HCT116 (cell line): ENCODE measurements around the gene GPR180. TPM values are rescaled to one million over a fixed set of nuclear protein-coding genes. Genes with fewer than 3 reads are reported as not detected.

Source experiments
- ATAC-seq: fragments of 200-7000 bp; cut with Tn5 transposase; 2 replicates; pipeline ENCODE4 v1.9.1; 2020; ENCODE audit warnings: mild to moderate bottlenecking, moderate library complexity
- BruUV-seq: library from RNA; stranded (reverse); fragments of 400-500 nt; replicated peaks from 2 replicates; lab custom pipeline; 2021; lab: Mats Ljungman, UMichigan
- CTCF ChIA-PET: fragments of 300-600 bp; sonication (Branson Sonifier 250); formaldehyde crosslinking; loops from one replicate; lab custom pipeline; 2021; ENCODE audit warnings: antibody characterized with exemption; lab: Charles Lee
- POLR2A ChIA-PET: fragments of 300-600, 350-600 bp; sonication (Branson Sonifier 250); formaldehyde crosslinking; loops from one replicate; lab custom pipeline; 2021; ENCODE audit warnings: antibody characterized with exemption; lab: Charles Lee
- RAD21 ChIA-PET, 2 experiments: fragments of 300-600 bp; sonication (Branson Sonifier 250); formaldehyde crosslinking; loops; one replicate each; lab custom pipeline; 2023; ENCODE audit warnings: low total read pairs in 2 of 2; ENCODE audit not compliant: uncharacterized antibody in 2 of 2, unreplicated experiment in 2 of 2, low non-redundant PET in 1 of 2; lab: Charles Lee
- DNase-seq: peaks from one replicate; pipeline ENCODE4 v3.0.0-alpha.2; 2010; ENCODE audit warnings: low read depth, low spot score
- H2AFZ ChIP-seq: fragments of 200-600 bp; shearing (Covaris generic), sonication (generic); 2 replicates; pipeline ENCODE4 v1.6.1; 2017; ENCODE audit warnings: low read depth, mixed run types, mixed read lengths, antibody characterized with exemption, low read length; ENCODE audit not compliant: poor library complexity, severe bottlenecking
- H3K27ac ChIP-seq: 2 replicates; pipeline ENCODE4 v1.5.1; 2012; ENCODE audit warnings: low read depth, low read length
- H3K27me3 ChIP-seq: fragments of 200-600 bp; sonication (generic); 2 replicates; pipeline ENCODE4 v1.6.1; 2016; ENCODE audit warnings: mixed run types, low read length, mixed read lengths; ENCODE audit not compliant: insufficient read depth
- H3K36me3 ChIP-seq, 2 experiments: fragments of 200-500 bp in 1 of 2; fragments of 200-600 bp in 1 of 2; sonication (Bioruptor generic) in 1 of 2; sonication (generic) in 1 of 2; 2 replicates each; pipeline versions ENCODE4 v1.5.1 to v1.6.1; 2014 to 2016; ENCODE audit warnings: low read length in 2 of 2, inconsistent platforms in 1 of 2, mixed read lengths in 1 of 2, mixed run types in 1 of 2; ENCODE audit not compliant: insufficient read depth in 2 of 2, control insufficient read depth in 1 of 2
- H3K4me1 ChIP-seq, 2 experiments: fragments of 200-600 bp in 1 of 2; sonication (generic) in 1 of 2; 2 replicates each; pipeline versions ENCODE4 v1.5.1 to v1.6.1; 2012 to 2017; ENCODE audit warnings: low read length in 2 of 2, inconsistent platforms in 1 of 2, mild to moderate bottlenecking in 1 of 2, mixed read lengths in 1 of 2, mixed run types in 1 of 2, moderate library complexity in 1 of 2; ENCODE audit not compliant: insufficient read depth in 2 of 2, control insufficient read depth in 1 of 2
- H3K4me2 ChIP-seq: fragments of 200-600 bp; sonication (generic); 2 replicates; pipeline ENCODE4 v1.6.1; 2017; ENCODE audit warnings: mixed run types, low read length, mixed read lengths
- H3K4me3 ChIP-seq, 2 experiments: fragments of 200-600 bp in 1 of 2; sonication (generic) in 1 of 2; replicated peaks in 1 of 2; 2 replicates each; pipeline ENCODE4 v1.5.1; 2011 to 2016; ENCODE audit warnings: low read length in 2 of 2, control low read depth in 1 of 2, low read depth in 1 of 2, mild to moderate bottlenecking in 1 of 2, mixed read lengths in 1 of 2, mixed run types in 1 of 2
- H3K79me2 ChIP-seq: fragments of 200-600 bp; sonication (generic); 2 replicates; pipeline ENCODE4 v1.6.1; 2017; ENCODE audit warnings: mild to moderate bottlenecking, mixed run types, low read length, moderate library complexity, mixed read lengths; ENCODE audit not compliant: insufficient read depth
- H3K9ac ChIP-seq: fragments of 200-600 bp; sonication (generic); 2 replicates; pipeline ENCODE4 v1.6.1; 2016; ENCODE audit warnings: low read length, mixed read lengths
- H3K9me2 ChIP-seq: fragments of 200-600 bp; sonication (generic), shearing (Covaris generic); 2 replicates; pipeline ENCODE4 v1.6.1; 2017; ENCODE audit warnings: mixed run types, mild to moderate bottlenecking, moderate library complexity; ENCODE audit not compliant: insufficient read depth
- H3K9me3 ChIP-seq, 2 experiments: fragments of 200-500 bp in 1 of 2; fragments of 200-600 bp in 1 of 2; sonication (Bioruptor generic) in 1 of 2; sonication (generic) in 1 of 2; 2 replicates each; pipeline ENCODE4 v1.6.1; 2014 to 2017; ENCODE audit warnings: low read length in 2 of 2, mixed read lengths in 2 of 2, inconsistent platforms in 1 of 2, low read depth in 1 of 2, mild to moderate bottlenecking in 1 of 2, mixed run types in 1 of 2, moderate library complexity in 1 of 2; ENCODE audit not compliant: control insufficient read depth in 1 of 2, insufficient read depth in 1 of 2
- H4K20me1 ChIP-seq: fragments of 200-600 bp; sonication (generic), shearing (Covaris generic); 2 replicates; pipeline ENCODE4 v1.6.1; 2017; ENCODE audit warnings: mixed run types, mild to moderate bottlenecking, moderate library complexity; ENCODE audit not compliant: insufficient read depth
- ATF3 ChIP-seq: IDR thresholded peaks from 2 replicates; pipeline ENCODE4 v1.6.1; 2012
- CBX3 ChIP-seq: IDR thresholded peaks from 2 replicates; pipeline ENCODE4 v1.6.1; 2012; ENCODE audit warnings: low read depth
- EGR1 ChIP-seq: IDR thresholded peaks from 2 replicates; pipeline ENCODE4 v1.6.1; 2012; ENCODE audit warnings: low read depth
- EZH2phosphoT487 ChIP-seq: fragments of 200-600 bp; IDR thresholded peaks from 2 replicates; pipeline ENCODE4 v1.6.1; 2018; ENCODE audit warnings: antibody characterized with exemption, borderline replicate concordance
- POLR2A ChIP-seq: IDR thresholded peaks from 2 replicates; pipeline ENCODE4 v1.7.0; 2011; ENCODE audit warnings: borderline replicate concordance; ENCODE audit not compliant: insufficient read depth, insufficient read length; ENCODE audit errors: extremely low read depth
- SP1 ChIP-seq: IDR thresholded peaks from 2 replicates; pipeline ENCODE4 v1.6.1; 2012; ENCODE audit warnings: low read depth
- YY1 ChIP-seq: IDR thresholded peaks from 2 replicates; pipeline ENCODE4 v1.6.1; 2011; ENCODE audit warnings: low read length, low read depth, moderate library complexity, mild to moderate bottlenecking; ENCODE audit not compliant: insufficient replicate concordance; ENCODE audit errors: extremely low read depth
- ZBTB33 ChIP-seq: IDR thresholded peaks from 2 replicates; pipeline ENCODE4 v1.6.1; 2011; ENCODE audit warnings: mild to moderate bottlenecking, low read length, moderate library complexity; ENCODE audit not compliant: insufficient replicate concordance; ENCODE audit errors: extremely low read depth
- ZNF274 ChIP-seq: fragments of 200-500 bp; sonication (Bioruptor generic); IDR thresholded peaks from 2 replicates; pipeline ENCODE4 v1.6.1; 2014; ENCODE audit warnings: mild to moderate bottlenecking, low read depth, low read length, inconsistent platforms
- intact Hi-C: fragments of 100-400 bp; cut with micrococcal nuclease; formaldehyde crosslinking; loops from 2 replicates; pipeline ENCODE4 v1.10.0; 2022
- total RNA-seq: library from RNA; stranded (reverse); gene quantifications from one replicate; pipeline ENCODE4 v1.2.1, GENCODE V29; 2021; ENCODE audit not compliant: unreplicated experiment

GPR180 gene
- total RNA-seq, 1 experiment from 2014 or later, result 6.4 TPM

- Histone ChIP-seq H3K9me3 (no peaks in the 10 kb centered on the region), H3K36me3 (peaks cover 15 to 22% of the 10 kb centered on the region in 2 experiments; a peak in 3 of 4 replicates), H3K4me3 (no peak overlapping the region), H3K4me2 (no peak overlapping the region), H2AFZ (no peak overlapping the region), H3K4me1 (no peaks in the 10 kb centered on the region), H4K20me1 (no peaks in the 10 kb centered on the region), H3K27ac (no peak overlapping the region), H3K79me2 (no peaks in the 10 kb centered on the region), H3K9ac (no peak overlapping the region), H3K27me3 (no peaks in the 10 kb centered on the region), H3K9me2 (no peaks in the 10 kb centered on the region)
- RAD21 ChIA-PET, result no interaction called here
- no peak for TF ChIP-seq YY1
- no peak for TF ChIP-seq SP1
- no peak for TF ChIP-seq ZNF274
- no TSS peak for BruUV-seq
- POLR2A ChIA-PET, result interaction anchor here (1.2 kb wide), 1 partner anchor 26 kb away, joined by 3 read pairs; the partner anchor contains the start of gene TGDS
- intact Hi-C loops, result no loop called here
- DNase-seq, result no peak
- CTCF ChIA-PET, result no interaction called here
- ATAC-seq, result no peak
Observed at GRCh38 chr13:94569615-94570014, 32.0 kb upstream of the GPR180 start.

- DNase-seq (no peak), ATAC-seq (no peak)
- BruUV-seq, result no TSS peak
- ChIA-PET RAD21 (no interaction called here), POLR2A (no interaction called here), CTCF (interaction anchor here (1.0 kb wide), 1 partner anchor 17 kb away, joined by 3 read pairs; the partner anchor contains the start of gene TGDS)
- no peak for TF ChIP-seq EGR1
- TF ChIP-seq POLR2A, result no peak
- no peak for TF ChIP-seq EZH2phosphoT487
- TF ChIP-seq ATF3, result no peak
- no peak for TF ChIP-seq CBX3
- TF ChIP-seq ZNF274, result no peak
- no peak for TF ChIP-seq SP1
- TF ChIP-seq ZBTB33, result no peak
- intact Hi-C loops, result no loop called here
- Histone ChIP-seq H2AFZ (no peak overlapping the region), H3K27ac (no peak overlapping the region), H3K4me3 (no peak overlapping the region), H3K4me1 (no peaks in the 10 kb centered on the region), H3K9me3 (no peaks in the 10 kb centered on the region), H3K9me2 (no peaks in the 10 kb centered on the region), H3K36me3 (peaks cover 56 to 63% of the 10 kb centered on the region in 2 experiments), H3K9ac (no peak overlapping the region), H4K20me1 (no peaks in the 10 kb centered on the region), H3K27me3 (no peaks in the 10 kb centered on the region), H3K4me2 (no peak overlapping the region), H3K79me2 (peaks cover 7% of the 10 kb centered on the region)
Observed at GRCh38 chr13:94579063-94579462, 22.6 kb upstream of the GPR180 start.
